ENCODE data around the gene VCX3B.
"Not testable (repeated sequence)": the region's sequence is repeated elsewhere in the genome, so short reads cannot be mapped to it uniquely, and the experiment has no call there.

The VCX3B gene

GRCh38 chrX:8464530-8464929 lies at the start of gene VCX3B:
TSS of gene VCX3B (plus strand) at chrX:8464830. CDS start at chrX:8465451, 621 bp downstream.
- DNase-seq (ENCODE audit: low read depth): not testable (repeated sequence)

GRCh38 chrX:8418301-8418700 lies 46.3 kb upstream of the VCX3B start:
- no peak for DNase-seq (ENCODE audit: low read depth)

- DNase-seq (ENCODE audit: low read depth): no peak
Measured at GRCh38 chrX:8424912-8425311, 39.7 kb upstream of the VCX3B start.

GRCh38 chrX:8429692-8430249 lies 34.9 kb upstream of the VCX3B start:
- DNase-seq (ENCODE audit: low read depth): no peak

- no peak for DNase-seq (ENCODE audit: low read depth)
Measured at GRCh38 chrX:8430444-8430843, 34.2 kb upstream of the VCX3B start.

- DNase-seq (ENCODE audit: low read depth): no peak
Measured at GRCh38 chrX:8432396-8432795, 32.2 kb upstream of the VCX3B start.

GRCh38 chrX:8433109-8434062 lies 31.2 kb upstream of the VCX3B start:
- no peak for DNase-seq (ENCODE audit: low read depth)

GRCh38 chrX:8447368-8447767 lies 17.3 kb upstream of the VCX3B start:
- no peak for DNase-seq (ENCODE audit: low read depth)

- DNase-seq (ENCODE audit: low read depth): not testable (repeated sequence)
Measured at GRCh38 chrX:8452343-8452742, 12.3 kb upstream of the VCX3B start.

- DNase-seq (ENCODE audit: low read depth): no peak
Measured at GRCh38 chrX:8453611-8454010, 11.0 kb upstream of the VCX3B start.

- no peak for DNase-seq (ENCODE audit: low read depth)
Measured at GRCh38 chrX:8455557-8455956, 9.1 kb upstream of the VCX3B start.

GRCh38 chrX:8462488-8462887 lies 2.1 kb upstream of the VCX3B start:
- DNase-seq (ENCODE audit: low read depth): no peak

GRCh38 chrX:8484360-8484949 lies 19.8 kb downstream of the VCX3B start:
- no peak for DNase-seq (ENCODE audit: low read depth)

- not testable (repeated sequence) for DNase-seq (ENCODE audit: low read depth)
Measured at GRCh38 chrX:8495036-8495435, 30.4 kb downstream of the VCX3B start.

GRCh38 chrX:8500203-8500602 lies 35.6 kb downstream of the VCX3B start:
- no peak for DNase-seq (ENCODE audit: low read depth)

GRCh38 chrX:8502101-8502500 lies 37.5 kb downstream of the VCX3B start:
- not testable (repeated sequence) for DNase-seq (ENCODE audit: low read depth)

- DNase-seq (ENCODE audit: low read depth): no peak
Measured at GRCh38 chrX:8504451-8504850, 39.8 kb downstream of the VCX3B start.

All from GM04504 (cell line).